ENCODE measurements around the gene EEF1E1. TPM values are rescaled to one million over a fixed set of nuclear protein-coding genes. Genes with fewer than 3 reads are reported as not detected.
"Not testable (repeated sequence)": the region's sequence is repeated elsewhere in the genome, so short reads cannot be mapped to it uniquely, and the experiment has no call there.

EEF1E1 gene
- total and polyA plus RNA-seq, 2 donors from 2014 or later, result 35.4 to 59.3 TPM

DNA sequence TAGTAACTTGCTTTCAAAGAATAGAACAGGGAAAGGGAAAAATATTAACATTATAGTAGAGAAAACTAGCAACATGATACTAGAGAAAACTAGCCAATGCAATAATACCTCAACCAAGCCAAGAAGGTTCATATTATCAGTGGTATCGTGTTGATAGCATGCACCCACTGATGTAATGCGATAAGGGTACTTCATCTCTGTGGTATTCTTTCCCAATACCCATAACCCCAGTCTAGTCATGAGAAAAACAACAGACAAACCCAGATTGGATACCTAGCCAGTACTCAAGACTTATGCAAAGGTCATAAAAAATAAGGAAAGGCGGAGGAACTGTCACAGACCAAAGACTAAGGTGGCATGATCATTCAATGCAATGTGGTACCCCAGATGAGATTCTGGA, 59.1 kb downstream of the EEF1E1 start:
- no peak overlapping the region for H3K4me3 ChIP-seq (ENCODE audit: low read length in 3 of 3)
- no peaks in the 10 kb centered on the region for H3K27me3 ChIP-seq (ENCODE audit: control insufficient read depth, insufficient read depth, low read length)
- TF ChIP-seq, protein P1, sequence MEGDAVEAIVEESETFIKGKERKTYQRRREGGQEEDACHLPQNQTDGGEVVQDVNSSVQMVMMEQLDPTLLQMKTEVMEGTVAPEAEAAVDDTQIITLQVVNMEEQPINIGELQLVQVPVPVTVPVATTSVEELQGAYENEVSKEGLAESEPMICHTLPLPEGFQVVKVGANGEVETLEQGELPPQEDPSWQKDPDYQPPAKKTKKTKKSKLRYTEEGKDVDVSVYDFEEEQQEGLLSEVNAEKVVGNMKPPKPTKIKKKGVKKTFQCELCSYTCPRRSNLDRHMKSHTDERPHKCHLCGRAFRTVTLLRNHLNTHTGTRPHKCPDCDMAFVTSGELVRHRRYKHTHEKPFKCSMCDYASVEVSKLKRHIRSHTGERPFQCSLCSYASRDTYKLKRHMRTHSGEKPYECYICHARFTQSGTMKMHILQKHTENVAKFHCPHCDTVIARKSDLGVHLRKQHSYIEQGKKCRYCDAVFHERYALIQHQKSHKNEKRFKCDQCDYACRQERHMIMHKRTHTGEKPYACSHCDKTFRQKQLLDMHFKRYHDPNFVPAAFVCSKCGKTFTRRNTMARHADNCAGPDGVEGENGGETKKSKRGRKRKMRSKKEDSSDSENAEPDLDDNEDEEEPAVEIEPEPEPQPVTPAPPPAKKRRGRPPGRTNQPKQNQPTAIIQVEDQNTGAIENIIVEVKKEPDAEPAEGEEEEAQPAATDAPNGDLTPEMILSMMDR (IDR thresholded peaks at IDR 0.05; ENCODE audit: borderline replicate concordance, extremely low read depth, insufficient read depth), result no peak
- H3K9me3 ChIP-seq (ENCODE audit: control insufficient read depth in 2 of 3, insufficient read depth in 1 of 3, low read length in 3 of 3), result no peaks in the 10 kb centered on the region
- intact Hi-C loops (cut with DNase I), result no loop called here
- no peaks in the 10 kb centered on the region for H3K4me1 ChIP-seq (ENCODE audit: control insufficient read depth in 2 of 3, insufficient read depth in 2 of 3, low read depth in 1 of 3, low read length in 3 of 3)
- peaks cover 0 to 4% (median 2%) of the 10 kb centered on the region in 3 donors for H3K36me3 ChIP-seq (ENCODE audit: control insufficient read depth in 2 of 3, insufficient read depth in 3 of 3, low read length in 3 of 3)
- no peak overlapping the region for H3K27ac ChIP-seq (ENCODE audit: low read depth in 2 of 2, low read length in 2 of 2)
- H3K9ac ChIP-seq (ENCODE audit: low read length in 3 of 3), result no peak overlapping the region
- FAIRE-seq (no peak), DNase-seq (no peak)

DNA sequence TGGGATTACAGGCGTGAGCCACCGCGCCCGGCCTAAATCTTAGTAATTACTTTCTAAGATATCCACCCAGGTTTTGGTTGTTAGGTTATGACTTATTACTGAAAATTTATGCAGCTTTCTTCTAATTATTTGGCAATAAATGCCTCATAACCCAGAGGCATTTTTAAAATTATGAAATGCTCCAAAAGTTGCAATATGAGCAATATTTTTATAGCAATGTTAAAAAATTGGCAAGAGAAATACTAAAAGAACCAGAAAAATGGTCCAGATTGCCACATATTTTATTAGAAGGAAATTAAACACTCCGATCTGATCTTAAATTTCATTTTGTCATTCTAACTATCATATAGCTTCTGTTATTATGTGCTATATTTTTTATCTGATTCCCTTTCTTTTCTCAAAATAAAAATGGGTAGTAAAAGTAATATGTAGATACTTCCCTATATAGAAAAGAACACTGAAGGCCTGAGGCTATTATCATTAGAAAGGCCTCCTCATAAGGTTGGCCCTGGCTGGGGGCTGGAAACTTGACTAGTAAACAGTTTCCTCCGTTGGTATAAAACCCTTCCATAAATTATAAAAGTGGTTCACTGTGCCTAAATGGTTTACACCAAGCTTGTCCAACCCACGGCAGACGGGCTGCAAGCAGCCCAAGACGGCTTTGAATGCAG, 60.3 kb downstream of the EEF1E1 start:
- Histone ChIP-seq H3K27ac (ENCODE audit: low read depth in 2 of 2, low read length in 2 of 2) (no peak overlapping the region), H3K27me3 (ENCODE audit: control insufficient read depth, insufficient read depth, low read length) (no peaks in the 10 kb centered on the region), H3K9ac (ENCODE audit: low read length in 3 of 3) (no peak overlapping the region), H3K9me3 (ENCODE audit: control insufficient read depth in 2 of 3, insufficient read depth in 1 of 3, low read length in 3 of 3) (no peaks in the 10 kb centered on the region), H3K36me3 (ENCODE audit: control insufficient read depth in 2 of 3, insufficient read depth in 3 of 3, low read length in 3 of 3) (peaks cover 0 to 4% (median 2%) of the 10 kb centered on the region in 3 donors), H3K4me1 (ENCODE audit: control insufficient read depth in 2 of 3, insufficient read depth in 2 of 3, low read depth in 1 of 3, low read length in 3 of 3) (no peaks in the 10 kb centered on the region), H3K4me3 (ENCODE audit: low read length in 3 of 3) (no peak overlapping the region)
- FAIRE-seq (no peak), DNase-seq (no peak)
- intact Hi-C loops (cut with DNase I), result no loop called here
- TF ChIP-seq, protein P1 (IDR thresholded peaks at IDR 0.05; ENCODE audit: borderline replicate concordance, extremely low read depth, insufficient read depth), result no peak

DNA sequence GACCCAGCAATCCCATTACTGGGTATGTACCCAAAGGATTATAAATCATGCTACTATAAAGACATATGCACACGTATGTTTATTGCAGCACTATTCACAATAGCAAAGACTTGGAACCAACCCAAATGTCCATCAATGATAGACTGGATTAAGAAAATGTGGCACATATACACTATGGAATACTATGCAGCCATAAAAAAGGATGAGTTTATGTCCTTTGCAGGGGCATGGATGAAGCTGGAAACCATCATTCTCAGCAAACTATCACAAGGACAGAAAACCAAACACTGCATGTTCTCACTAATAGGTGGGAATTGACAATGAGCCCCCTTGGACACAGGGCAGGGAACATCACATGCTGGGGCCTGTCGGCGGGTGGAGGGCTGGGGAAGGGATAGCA, 68.2 kb downstream of the EEF1E1 start:
- FAIRE-seq; DNase-seq; H3K36me3 ChIP-seq (ENCODE audit: control insufficient read depth in 2 of 3, insufficient read depth in 3 of 3, low read length in 3 of 3); H3K27ac ChIP-seq (ENCODE audit: low read depth in 2 of 2, low read length in 2 of 2); H3K4me1 ChIP-seq (ENCODE audit: control insufficient read depth in 2 of 3, insufficient read depth in 2 of 3, low read depth in 1 of 3, low read length in 3 of 3); H3K4me3 ChIP-seq (ENCODE audit: low read length in 3 of 3); intact Hi-C loops (cut with DNase I); H3K9ac ChIP-seq (ENCODE audit: low read length in 3 of 3); H3K27me3 ChIP-seq (ENCODE audit: control insufficient read depth, insufficient read depth, low read length); H3K9me3 ChIP-seq (ENCODE audit: control insufficient read depth in 2 of 3, insufficient read depth in 1 of 3, low read length in 3 of 3): not testable (repeated sequence)

DNA sequence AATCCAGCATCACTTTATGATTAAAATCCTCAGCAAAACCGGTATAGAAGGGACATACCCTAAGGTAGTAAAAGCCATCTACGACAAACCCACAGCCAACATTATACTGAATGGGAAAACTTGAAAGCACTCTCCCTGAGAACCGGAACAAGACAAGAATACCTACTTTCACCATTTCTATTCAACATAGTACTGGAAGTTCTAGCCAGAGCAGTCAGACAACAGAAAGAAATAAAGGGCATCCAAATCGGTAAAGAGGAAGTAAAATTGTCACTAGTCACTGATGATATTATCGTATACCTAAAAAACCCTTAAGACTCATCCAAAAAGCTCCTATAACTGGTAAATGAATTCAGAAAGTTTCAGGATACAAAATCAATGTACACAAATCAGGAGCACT, 71.4 kb downstream of the EEF1E1 start:
- TF ChIP-seq, protein P1 (IDR thresholded peaks at IDR 0.05; ENCODE audit: borderline replicate concordance, extremely low read depth, insufficient read depth), result no peak
- no peak overlapping the region for H3K27ac ChIP-seq (ENCODE audit: low read depth in 2 of 2, low read length in 2 of 2)
- no peak for FAIRE-seq
- no peaks in the 10 kb centered on the region for H3K27me3 ChIP-seq (ENCODE audit: control insufficient read depth, insufficient read depth, low read length)
- no peak for DNase-seq
- H3K4me3 ChIP-seq (ENCODE audit: low read length in 3 of 3), result no peak overlapping the region
- no peaks in the 10 kb centered on the region for H3K4me1 ChIP-seq (ENCODE audit: control insufficient read depth in 2 of 3, insufficient read depth in 2 of 3, low read depth in 1 of 3, low read length in 3 of 3)
- H3K36me3 ChIP-seq (ENCODE audit: control insufficient read depth in 2 of 3, insufficient read depth in 3 of 3, low read length in 3 of 3), result no peaks in the 10 kb centered on the region
- H3K9ac ChIP-seq (ENCODE audit: low read length in 3 of 3), result no peak overlapping the region
- no peaks in the 10 kb centered on the region for H3K9me3 ChIP-seq (ENCODE audit: control insufficient read depth in 2 of 3, insufficient read depth in 1 of 3, low read length in 3 of 3)
- intact Hi-C loops (cut with DNase I), result no loop called here

Other genes with a start within 250 kb of the EEF1E1 start
- gene TXNDC5, start 191.8 kb downstream of the EEF1E1 start, total RNA-seq, result 153 TPM
- gene TXNDC5, start 191.8 kb downstream of the EEF1E1 start, polyA plus RNA-seq (ENCODE audit: insufficient read depth, low read depth, low replicate concordance), result 73.5 TPM
- gene BLOC1S5, start 38.2 kb downstream of the EEF1E1 start, total RNA-seq, result 27.6 TPM
- 20.2 TPM for gene BLOC1S5, start 38.2 kb downstream of the EEF1E1 start, polyA plus RNA-seq (ENCODE audit: insufficient read depth, low read depth, low replicate concordance)